Large intestine (tissue), 3 donors: ENCODE results near the gene CDC42BPG. TPM values are rescaled to one million over a fixed set of nuclear protein-coding genes. Genes with fewer than 3 reads are reported as not detected.

Experiments used
- DNase-seq, 2 donors: peaks; one replicate each; pipeline versions ENCODE4 v3.0.0 to v3.0.0-alpha.2; 2013
- H3K27ac ChIP-seq: one replicate; pipeline ENCODE4 v1.5.1; 2013; ENCODE audit warnings: low read length
- H3K27me3 ChIP-seq: 2 replicates; pipeline ENCODE4 v1.6.1; 2013; ENCODE audit warnings: low read length; ENCODE audit not compliant: control insufficient read depth, insufficient read depth
- H3K36me3 ChIP-seq: 2 replicates; pipeline ENCODE4 v1.6.1; 2013; ENCODE audit warnings: low read length; ENCODE audit not compliant: control insufficient read depth, insufficient read depth
- H3K4me1 ChIP-seq: one replicate; pipeline ENCODE4 v1.6.1; 2013; ENCODE audit warnings: low read length; ENCODE audit not compliant: control insufficient read depth, insufficient read depth
- H3K4me3 ChIP-seq: one replicate; pipeline ENCODE4 v1.5.1; 2013; ENCODE audit warnings: low read length
- H3K9me3 ChIP-seq: one replicate; pipeline ENCODE4 v1.6.1; 2013; ENCODE audit warnings: mild to moderate bottlenecking, low read depth, low read length, moderate library complexity; ENCODE audit not compliant: control insufficient read depth
- WGBS: methylation state at CpG from one replicate; pipeline ENCODE4 v1.1.5; 2013; ENCODE audit warnings: low lambda C conversion rate; ENCODE audit not compliant: insufficient coverage; 5-methylcytosine and 5-hydroxymethylcytosine counted together
- polyA plus RNA-seq: library from polyadenylated mRNA; unstranded; fragments of 120-200 nt; gene quantifications from one replicate; pipeline ENCODE4 v1.2.1, GENCODE V29; 2013

Gene CDC42BPG
- polyA plus RNA-seq, 1 donor = 5.5 TPM

GRCh38 chr11:64854534-64855502 is 10.4 kb upstream of the CDC42BPG start:
- H3K9me3 ChIP-seq = peaks cover 6% of the 10 kb centered on the region
- peaks cover 70% of the 10 kb centered on the region for H3K36me3 ChIP-seq
- no peaks in the 10 kb centered on the region for H3K27me3 ChIP-seq
- H3K27ac ChIP-seq = peak overlapping the region; percentile 40
- peaks cover 61% of the 10 kb centered on the region for H3K4me1 ChIP-seq
- H3K4me3 ChIP-seq = no peak overlapping the region
- DNase-seq = peak; percentile 61 to 75
- WGBS = no CpG with 5 or more reads among the region's 45 CpGs

GRCh38 chr11:64854157-64854533 is 9.7 kb upstream of the CDC42BPG start:
- Histone ChIP-seq H3K36me3 (peaks cover 64% of the 10 kb centered on the region), H3K9me3 (peaks cover 6% of the 10 kb centered on the region), H3K27ac (no peak overlapping the region), H3K4me1 (peaks cover 68% of the 10 kb centered on the region), H3K27me3 (no peaks in the 10 kb centered on the region), H3K4me3 (no peak overlapping the region)
- DNase-seq = no peak
- no CpG with 5 or more reads among the region's 25 CpGs for WGBS

- no peak overlapping the region for H3K4me3 ChIP-seq
- no CpG with 5 or more reads among the region's 27 CpGs for WGBS
- DNase-seq = no peak
- H3K27me3 ChIP-seq = no peaks in the 10 kb centered on the region
- peaks cover 6% of the 10 kb centered on the region for H3K9me3 ChIP-seq
- peaks cover 60% of the 10 kb centered on the region for H3K36me3 ChIP-seq
- H3K27ac ChIP-seq = no peak overlapping the region
- peaks cover 69% of the 10 kb centered on the region for H3K4me1 ChIP-seq
Observed at GRCh38 chr11:64853709-64854108, 9.3 kb upstream of the CDC42BPG start.

- no CpG with 5 or more reads among the region's 24 CpGs for WGBS
- DNase-seq = no peak
- Histone ChIP-seq H3K4me1 (peaks cover 71% of the 10 kb centered on the region), H3K27me3 (no peaks in the 10 kb centered on the region), H3K4me3 (no peak overlapping the region), H3K36me3 (peaks cover 54% of the 10 kb centered on the region), H3K9me3 (peaks cover 6% of the 10 kb centered on the region), H3K27ac (peak overlapping the region; percentile 5)
Observed at GRCh38 chr11:64852804-64853509, 8.5 kb upstream of the CDC42BPG start.

- peak in 1 of 2 donors; percentile 50 for DNase-seq
- Histone ChIP-seq H3K27ac (peak overlapping the region; percentile 27), H3K36me3 (peaks cover 47% of the 10 kb centered on the region), H3K9me3 (peaks cover 6% of the 10 kb centered on the region), H3K27me3 (no peaks in the 10 kb centered on the region), H3K4me3 (no peak overlapping the region), H3K4me1 (peaks cover 72% of the 10 kb centered on the region)
- WGBS = no CpG with 5 or more reads among the region's 8 CpGs
Observed at GRCh38 chr11:64851831-64852351, 7.4 kb upstream of the CDC42BPG start.

GRCh38 chr11:64850979-64851567 is 6.6 kb upstream of the CDC42BPG start:
- H3K36me3 ChIP-seq = peaks cover 40% of the 10 kb centered on the region
- no peak overlapping the region for H3K4me3 ChIP-seq
- peak overlapping the region; percentile 16 for H3K27ac ChIP-seq
- H3K9me3 ChIP-seq = peaks cover 6% of the 10 kb centered on the region
- no peaks in the 10 kb centered on the region for H3K27me3 ChIP-seq
- WGBS = no CpG with 5 or more reads among the region's 13 CpGs
- no peak for DNase-seq
- peaks cover 66% of the 10 kb centered on the region for H3K4me1 ChIP-seq

GRCh38 chr11:64849598-64850356 is 5.3 kb upstream of the CDC42BPG start:
- H3K36me3 ChIP-seq = peaks cover 28% of the 10 kb centered on the region
- no peaks in the 10 kb centered on the region for H3K27me3 ChIP-seq
- peak overlapping the region; percentile 79 for H3K27ac ChIP-seq
- DNase-seq = no peak
- peaks cover 6% of the 10 kb centered on the region for H3K9me3 ChIP-seq
- H3K4me1 ChIP-seq = peaks cover 56% of the 10 kb centered on the region
- WGBS = no CpG with 5 or more reads among the region's 19 CpGs
- H3K4me3 ChIP-seq = no peak overlapping the region

- Histone ChIP-seq H3K27me3 (no peaks in the 10 kb centered on the region), H3K9me3 (no peaks in the 10 kb centered on the region), H3K4me3 (no peak overlapping the region), H3K36me3 (peaks cover 21% of the 10 kb centered on the region), H3K4me1 (peaks cover 51% of the 10 kb centered on the region), H3K27ac (peak overlapping the region; percentile 79)
- DNase-seq = peak in 1 of 2 donors; percentile 77
- no CpG with 5 or more reads among the region's 16 CpGs for WGBS
Observed at GRCh38 chr11:64848826-64849597, 4.6 kb upstream of the CDC42BPG start.

GRCh38 chr11:64848214-64848825 is 3.9 kb upstream of the CDC42BPG start:
- H3K4me1 ChIP-seq = peaks cover 54% of the 10 kb centered on the region
- H3K4me3 ChIP-seq = no peak overlapping the region
- no peaks in the 10 kb centered on the region for H3K27me3 ChIP-seq
- peaks cover 14% of the 10 kb centered on the region for H3K36me3 ChIP-seq
- peak overlapping the region; percentile 79 for H3K27ac ChIP-seq
- no peaks in the 10 kb centered on the region for H3K9me3 ChIP-seq
- peak in 1 of 2 donors; percentile 85 for DNase-seq
- no CpG with 5 or more reads among the region's 6 CpGs for WGBS
